Measurements from ENCODE around the gene TMEM147. TPM values are rescaled to one million over a fixed set of nuclear protein-coding genes. Genes with fewer than 3 reads are reported as not detected.

Gene TMEM147
- total RNA-seq, 1 experiment from 2014 or later: 157 TPM

DNA sequence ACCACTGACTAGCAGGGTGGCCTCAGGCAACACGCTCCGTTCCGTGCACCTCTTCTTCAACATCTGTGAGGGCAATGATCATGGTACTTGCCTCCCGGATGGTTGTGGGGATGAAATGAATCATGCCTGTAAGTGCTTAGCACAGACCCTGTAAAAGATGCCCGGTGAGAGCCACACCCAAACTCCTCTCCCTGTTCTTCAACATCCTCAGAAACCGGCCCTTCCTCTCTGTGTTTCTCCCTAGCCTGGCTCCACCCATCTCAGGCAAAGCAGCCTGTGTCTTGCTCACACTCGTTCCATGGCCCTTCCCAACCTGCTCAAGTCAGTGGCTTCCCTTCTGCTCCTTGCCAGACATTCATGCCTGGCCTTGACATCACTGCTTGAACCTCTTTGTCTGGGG is 26.1 kb upstream of the TMEM147 start:
- H3K27me3 ChIP-seq (ENCODE audit: control insufficient read depth, insufficient read depth, low read length): no peaks in the 10 kb centered on the region
- in situ Hi-C loops (cut with HindIII; ENCODE audit: low pct_unique_long_range_greater_than_20kb, low sequenced_read_pairs): no loop called here
- H3K9me3 ChIP-seq (ENCODE audit: control insufficient read depth, insufficient read depth, low read depth, low read length): no peaks in the 10 kb centered on the region
- H3K27ac ChIP-seq (ENCODE audit: low read length): no peak overlapping the region
- ChIA-PET POLR2A (no interaction called here), CTCF (no interaction called here)
- H3K4me3 ChIP-seq (ENCODE audit: low read depth in 2 of 2, low read length in 2 of 2): no peak overlapping the region
- ATAC-seq: no peak
- H3K36me3 ChIP-seq (ENCODE audit: control insufficient read depth, insufficient read depth, low read length): no peaks in the 10 kb centered on the region
- TF ChIP-seq SIN3A (IDR thresholded peaks at IDR 0.05; ENCODE audit: borderline replicate concordance, insufficient read depth, low read depth, low read length) (no peak), TCF7L2 (IDR thresholded peaks at IDR 0.05; ENCODE audit: low read depth, low read length) (no peak), CTCF (IDR thresholded peaks at IDR 0.05) (no peak), POLR2AphosphoS5 (IDR thresholded peaks at IDR 0.05; ENCODE audit: low read depth, low read length) (no peak)
- TF ChIP-seq, protein P1, sequence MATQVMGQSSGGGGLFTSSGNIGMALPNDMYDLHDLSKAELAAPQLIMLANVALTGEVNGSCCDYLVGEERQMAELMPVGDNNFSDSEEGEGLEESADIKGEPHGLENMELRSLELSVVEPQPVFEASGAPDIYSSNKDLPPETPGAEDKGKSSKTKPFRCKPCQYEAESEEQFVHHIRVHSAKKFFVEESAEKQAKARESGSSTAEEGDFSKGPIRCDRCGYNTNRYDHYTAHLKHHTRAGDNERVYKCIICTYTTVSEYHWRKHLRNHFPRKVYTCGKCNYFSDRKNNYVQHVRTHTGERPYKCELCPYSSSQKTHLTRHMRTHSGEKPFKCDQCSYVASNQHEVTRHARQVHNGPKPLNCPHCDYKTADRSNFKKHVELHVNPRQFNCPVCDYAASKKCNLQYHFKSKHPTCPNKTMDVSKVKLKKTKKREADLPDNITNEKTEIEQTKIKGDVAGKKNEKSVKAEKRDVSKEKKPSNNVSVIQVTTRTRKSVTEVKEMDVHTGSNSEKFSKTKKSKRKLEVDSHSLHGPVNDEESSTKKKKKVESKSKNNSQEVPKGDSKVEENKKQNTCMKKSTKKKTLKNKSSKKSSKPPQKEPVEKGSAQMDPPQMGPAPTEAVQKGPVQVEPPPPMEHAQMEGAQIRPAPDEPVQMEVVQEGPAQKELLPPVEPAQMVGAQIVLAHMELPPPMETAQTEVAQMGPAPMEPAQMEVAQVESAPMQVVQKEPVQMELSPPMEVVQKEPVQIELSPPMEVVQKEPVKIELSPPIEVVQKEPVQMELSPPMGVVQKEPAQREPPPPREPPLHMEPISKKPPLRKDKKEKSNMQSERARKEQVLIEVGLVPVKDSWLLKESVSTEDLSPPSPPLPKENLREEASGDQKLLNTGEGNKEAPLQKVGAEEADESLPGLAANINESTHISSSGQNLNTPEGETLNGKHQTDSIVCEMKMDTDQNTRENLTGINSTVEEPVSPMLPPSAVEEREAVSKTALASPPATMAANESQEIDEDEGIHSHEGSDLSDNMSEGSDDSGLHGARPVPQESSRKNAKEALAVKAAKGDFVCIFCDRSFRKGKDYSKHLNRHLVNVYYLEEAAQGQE (IDR thresholded peaks at IDR 0.05; ENCODE audit: insufficient read depth in 1 of 2, low read depth in 2 of 2, low read length in 1 of 2): no peak
- intact Hi-C loops (cut with micrococcal nuclease; ENCODE audit: unreplicated experiment): no loop called here
- BruUV-seq (replicated peaks): no TSS peak
- DNase-seq (ENCODE audit: low read depth, low spot score): no peak
- H3K4me1 ChIP-seq (ENCODE audit: control insufficient read depth, insufficient read depth, low read length): no peaks in the 10 kb centered on the region

DNA sequence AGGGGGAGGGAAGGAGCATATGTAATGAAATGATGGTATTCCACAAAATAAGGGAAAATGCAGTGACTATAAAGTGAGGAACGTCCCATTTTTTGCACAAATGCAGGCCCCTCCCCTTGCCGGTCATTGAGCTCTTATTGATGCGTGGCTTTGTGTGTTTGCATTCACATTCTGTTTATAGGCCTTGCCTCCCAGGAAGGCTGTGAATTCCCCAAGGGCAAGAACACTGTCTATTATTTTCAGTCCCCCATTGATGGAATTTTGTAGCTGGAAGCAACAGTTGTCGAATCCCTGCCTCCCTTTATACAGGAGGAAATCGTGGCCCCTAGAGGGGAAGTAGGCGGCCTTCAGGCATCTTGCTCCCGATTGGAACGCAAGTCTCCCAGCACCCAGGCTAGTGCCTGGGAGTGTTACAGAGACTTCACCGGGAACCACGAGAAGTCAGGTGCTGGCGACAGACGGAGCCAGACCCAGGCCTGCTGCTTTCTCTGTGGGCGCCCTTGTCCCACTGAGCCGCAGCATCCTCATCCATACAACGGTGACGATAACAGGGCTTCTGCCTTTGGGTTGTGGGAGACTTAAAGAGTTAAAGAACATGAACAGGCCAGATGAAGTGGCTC is 24.2 kb upstream of the TMEM147 start:
- no TSS peak for BruUV-seq (replicated peaks)

More for the DNA sequence above, 24.2 kb upstream of the TMEM147 start:
- H3K36me3 ChIP-seq (ENCODE audit: control insufficient read depth, insufficient read depth, low read length): no peaks in the 10 kb centered on the region
- H3K4me3 ChIP-seq (ENCODE audit: low read depth in 2 of 2, low read length in 2 of 2): no peak overlapping the region
- H3K27ac ChIP-seq (ENCODE audit: low read length): no peak overlapping the region
- POLR2A ChIA-PET: no interaction called here
- CTCF ChIA-PET: no interaction called here
- H3K27me3 ChIP-seq (ENCODE audit: control insufficient read depth, insufficient read depth, low read length): no peaks in the 10 kb centered on the region
- DNase-seq (ENCODE audit: low read depth, low spot score) (no peak), ATAC-seq (no peak)
- no peaks in the 10 kb centered on the region for H3K4me1 ChIP-seq (ENCODE audit: control insufficient read depth, insufficient read depth, low read length)
- no peaks in the 10 kb centered on the region for H3K9me3 ChIP-seq (ENCODE audit: control insufficient read depth, insufficient read depth, low read depth, low read length)
- in situ Hi-C loops (cut with HindIII; ENCODE audit: low pct_unique_long_range_greater_than_20kb, low sequenced_read_pairs): no loop called here
- intact Hi-C loops (cut with micrococcal nuclease; ENCODE audit: unreplicated experiment): no loop called here
- TF ChIP-seq, protein P1 (IDR thresholded peaks at IDR 0.05; ENCODE audit: insufficient read depth in 1 of 2, low read depth in 2 of 2, low read length in 1 of 2): no peak
- no peak for TF ChIP-seq POLR2AphosphoS5 (IDR thresholded peaks at IDR 0.05; ENCODE audit: low read depth, low read length)
- TF ChIP-seq SIN3A (IDR thresholded peaks at IDR 0.05; ENCODE audit: borderline replicate concordance, insufficient read depth, low read depth, low read length): no peak
- no peak for TF ChIP-seq CTCF (IDR thresholded peaks at IDR 0.05)
- TF ChIP-seq TCF7L2 (IDR thresholded peaks at IDR 0.05; ENCODE audit: low read depth, low read length): no peak

All from Panc1 (cell line).